Activated CD8-positive, alpha-beta memory T cell treated with anti-CD3 and anti-CD28 coated beads for 1 hour (primary cell): Measurements from ENCODE around the gene HERC2.
"Not testable (repeated sequence)": the region's sequence is repeated elsewhere in the genome, so short reads cannot be mapped to it uniquely, and the experiment has no call there.

ENCODE experiments used
- DNase-seq, 2 donors: peaks; one replicate each; pipeline ENCODE4 v3.0.0-alpha.2; 2020; ENCODE audit warnings: low read depth in 1 of 2; ENCODE audit errors: extremely low read depth in 1 of 2

HERC2 gene

DNA sequence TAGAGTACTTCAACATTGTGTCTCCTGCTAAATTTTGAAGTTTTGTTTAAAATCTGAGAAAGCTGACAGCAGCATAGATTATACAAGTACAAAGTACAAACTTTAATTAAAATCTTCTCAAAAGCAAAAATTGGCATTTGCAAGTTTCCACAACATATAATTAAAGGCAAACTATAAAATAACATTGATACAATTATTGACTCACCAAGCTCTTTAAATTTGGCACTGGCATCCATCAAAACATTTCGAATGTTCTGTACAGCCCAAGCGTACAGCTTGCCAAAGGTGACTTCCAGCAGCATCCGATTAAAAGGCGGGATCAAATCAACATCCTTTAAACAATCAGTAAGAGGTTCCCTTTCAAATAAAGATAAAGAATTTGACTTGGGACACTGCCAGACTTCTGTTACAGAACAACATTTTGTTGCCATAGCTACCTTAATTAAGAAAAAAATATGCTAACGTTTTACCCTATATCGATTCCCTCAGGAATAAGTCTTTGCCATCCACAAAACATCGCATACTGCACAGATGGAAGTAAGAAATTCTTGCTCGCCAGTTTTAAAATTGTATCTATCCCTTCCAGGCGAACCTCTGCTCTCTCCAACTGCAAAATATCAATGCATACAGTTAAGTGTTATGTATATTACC is 92.9 kb downstream of the HERC2 start:
- DNase-seq = not testable (repeated sequence)

DNA sequence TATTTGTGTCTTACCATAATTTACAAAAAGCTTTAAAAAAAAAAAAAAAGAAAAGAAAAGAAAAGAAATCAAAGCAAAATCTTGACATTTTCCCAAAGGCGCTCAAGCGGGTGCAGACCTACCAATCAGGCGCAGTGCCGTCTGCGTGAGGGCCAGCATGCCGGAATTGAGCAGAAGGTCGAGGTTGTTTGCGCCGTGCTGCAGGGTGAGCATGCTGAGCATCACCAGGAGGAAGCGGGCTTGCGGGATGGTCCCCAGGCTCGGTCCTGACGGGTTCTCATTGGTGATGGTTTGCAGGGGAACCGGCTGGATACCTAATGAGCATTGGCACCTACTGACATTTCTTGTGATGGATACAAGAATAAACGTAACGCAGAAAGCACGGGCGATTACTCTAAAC is 93.9 kb downstream of the HERC2 start:
- no peak for DNase-seq

DNA sequence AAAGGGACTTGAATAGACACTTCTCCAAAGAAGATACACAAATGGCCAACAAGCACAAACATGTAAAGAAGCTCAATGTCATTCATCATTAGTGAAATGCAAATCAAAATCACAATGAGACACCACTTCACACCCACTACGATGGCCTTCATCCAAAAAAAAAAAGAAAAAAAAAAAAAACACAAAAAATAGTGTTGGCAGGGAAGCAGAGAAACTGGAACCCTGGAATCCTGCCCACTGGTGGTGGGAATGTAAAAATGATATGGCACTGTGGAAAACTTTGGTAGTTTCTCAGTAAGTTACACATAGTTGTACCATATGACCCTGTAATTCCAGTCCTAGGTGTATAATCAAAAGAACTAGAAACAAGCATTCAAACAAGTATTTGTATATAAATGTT is 94.7 kb downstream of the HERC2 start:
- not testable (repeated sequence) for DNase-seq

DNA sequence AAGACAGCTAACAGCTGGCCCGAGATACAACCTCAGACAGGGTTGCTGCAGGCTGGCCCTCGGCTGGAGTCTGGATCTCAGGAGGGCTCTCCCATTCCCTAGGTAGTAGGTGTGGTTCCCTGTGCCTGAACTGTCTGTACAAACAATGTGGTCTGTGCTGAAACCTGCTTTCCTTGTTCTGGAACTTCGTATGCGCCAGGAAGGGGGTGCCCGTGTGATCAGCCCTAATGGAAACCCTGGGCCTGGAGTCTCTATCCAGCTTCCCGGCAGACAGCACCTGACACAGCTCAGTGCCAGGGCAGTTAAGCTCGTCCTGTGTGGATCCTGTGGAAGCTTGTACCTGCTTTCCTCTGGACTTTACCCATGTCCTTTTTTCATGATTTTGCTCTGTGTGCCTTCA is 99.4 kb downstream of the HERC2 start:
- DNase-seq = not testable (repeated sequence)

DNA sequence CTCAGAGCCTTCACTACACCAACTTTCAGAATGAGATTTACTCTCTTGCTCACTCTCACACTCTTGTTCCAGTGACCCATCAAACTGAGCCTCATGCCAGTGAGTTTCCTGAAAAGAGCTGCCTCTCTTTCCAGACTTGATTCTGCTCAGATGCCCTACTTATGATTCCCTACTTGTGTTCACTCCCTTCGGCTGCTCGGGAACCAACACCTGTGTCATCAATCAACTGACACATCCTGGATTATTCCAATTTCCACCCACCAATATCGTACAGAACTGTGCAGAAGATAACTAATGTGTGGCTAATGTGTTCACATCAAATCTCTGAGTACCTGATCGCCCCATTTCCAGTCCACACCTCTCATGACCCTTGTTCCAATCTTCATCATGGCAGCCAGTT is 100.3 kb downstream of the HERC2 start:
- not testable (repeated sequence) for DNase-seq

DNA sequence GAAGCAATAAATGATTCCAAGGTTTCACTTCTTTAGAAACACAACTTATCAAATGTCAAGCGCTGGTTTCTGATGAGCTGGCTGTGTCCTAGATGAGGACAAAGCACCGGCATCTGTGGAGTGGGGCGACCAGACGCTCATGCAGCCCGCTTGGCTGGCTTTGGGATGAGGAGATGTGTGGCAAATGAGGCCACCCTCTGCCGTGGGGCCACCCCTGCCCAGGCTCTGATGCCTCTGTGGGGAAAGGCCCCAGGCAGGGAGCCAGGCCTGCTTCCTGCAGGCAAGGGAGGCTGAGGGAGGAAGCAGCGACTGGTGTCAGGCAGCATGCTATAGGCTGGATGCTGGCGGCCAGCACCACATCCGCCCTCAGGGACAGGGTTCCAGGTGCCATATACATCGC is 102.9 kb downstream of the HERC2 start:
- no peak for DNase-seq

DNA sequence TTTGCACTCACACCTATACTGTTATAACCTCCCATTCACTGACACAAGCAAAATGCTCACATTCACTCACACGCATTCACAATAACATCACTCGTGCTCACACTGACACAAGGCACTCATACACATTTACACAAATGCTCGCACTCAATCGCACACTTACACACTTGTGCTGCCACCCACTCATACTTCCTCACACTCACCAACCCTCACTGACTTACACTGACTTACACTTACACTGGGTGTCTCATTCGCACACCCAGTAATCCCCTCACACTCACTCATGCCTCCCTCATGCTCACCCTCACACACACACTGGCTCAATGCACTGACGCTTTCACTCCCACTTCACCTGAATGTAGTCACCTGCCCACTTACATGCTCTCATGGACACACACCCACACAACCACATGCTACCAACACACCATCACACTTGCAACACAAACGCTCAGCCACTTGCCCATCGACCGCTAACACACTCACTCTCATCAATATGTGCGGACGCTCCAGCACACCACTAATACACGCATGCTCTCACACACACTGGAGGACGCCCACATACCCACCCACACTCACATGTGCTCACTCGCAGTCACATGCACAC is 104.9 kb downstream of the HERC2 start:
- DNase-seq = not testable (repeated sequence)

DNA sequence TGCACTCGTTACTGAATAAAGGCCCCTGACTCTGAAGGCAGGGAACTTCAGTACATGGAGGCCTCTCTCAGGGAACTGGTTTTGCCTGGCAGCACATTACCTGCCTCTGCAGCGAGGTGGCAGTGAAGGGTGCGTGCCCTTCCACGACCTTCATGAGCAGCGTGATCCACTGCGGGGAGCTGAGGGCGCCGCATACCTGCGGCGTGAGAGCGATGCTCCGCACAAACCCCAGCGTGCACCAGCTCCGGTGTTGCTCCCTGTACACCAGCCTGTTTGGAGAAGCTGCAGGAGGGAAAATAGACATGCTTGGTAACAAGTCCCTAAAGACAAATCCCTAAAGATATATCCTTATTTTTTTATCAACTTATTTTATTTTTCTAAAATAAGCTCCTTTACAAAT is 106.5 kb downstream of the HERC2 start:
- not testable (repeated sequence) for DNase-seq

DNA sequence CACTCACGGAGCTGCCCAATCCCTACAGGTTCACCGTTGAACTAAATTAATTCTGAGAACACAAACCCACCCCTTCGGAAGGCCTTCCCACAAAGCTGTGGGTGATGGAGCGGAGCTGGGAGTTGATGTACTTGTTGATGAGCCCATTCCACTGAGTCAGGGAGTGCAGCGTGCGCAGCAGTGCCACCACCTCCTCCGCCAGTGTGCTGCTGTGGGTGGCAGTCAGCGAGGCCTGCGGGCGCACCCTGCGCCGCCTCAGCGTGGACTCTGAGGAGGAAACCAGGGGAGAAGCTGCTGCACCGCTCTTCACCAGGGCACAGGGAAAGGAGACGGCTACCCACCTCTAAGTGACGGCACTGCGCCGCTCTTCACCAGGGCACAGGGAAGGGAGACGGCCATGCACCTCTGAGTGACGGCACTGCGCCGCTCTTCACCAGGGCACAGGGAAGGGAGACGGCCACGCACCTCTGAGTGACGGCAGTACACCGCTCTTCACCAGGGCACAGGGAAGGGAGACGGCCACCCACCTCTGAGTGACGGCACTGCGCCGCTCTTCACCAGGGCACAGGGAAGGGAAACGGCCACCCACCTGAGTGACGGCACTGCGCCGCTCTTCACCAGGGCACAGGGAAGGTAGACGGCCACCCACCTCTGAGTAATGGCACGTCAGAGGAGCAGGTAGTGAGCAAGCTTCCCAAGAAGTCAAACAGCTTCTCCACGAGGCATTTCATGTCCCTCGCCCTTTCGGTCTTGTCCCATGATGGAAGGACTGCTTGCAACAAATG is 107.8 kb downstream of the HERC2 start:
- not testable (repeated sequence) for DNase-seq

DNA sequence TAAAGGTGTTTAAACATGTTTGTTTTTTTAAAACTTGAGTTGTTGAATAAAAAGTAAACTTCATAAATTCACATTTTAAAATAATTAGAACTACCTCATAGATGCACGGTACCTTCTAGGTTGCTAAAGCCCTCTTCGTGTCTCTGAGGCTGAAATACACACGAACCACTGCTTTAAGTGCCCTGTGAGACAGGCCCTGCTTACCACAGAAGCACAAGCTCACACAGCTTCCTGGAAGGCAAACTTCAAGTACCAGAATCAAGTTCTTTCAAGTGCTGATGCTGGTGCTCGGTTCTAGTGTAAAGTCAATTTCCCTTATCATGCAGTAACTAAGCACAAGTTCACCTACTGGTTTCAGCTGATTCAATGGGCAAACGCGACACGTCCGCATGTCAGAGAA is 108.6 kb downstream of the HERC2 start:
- DNase-seq = not testable (repeated sequence)

DNA sequence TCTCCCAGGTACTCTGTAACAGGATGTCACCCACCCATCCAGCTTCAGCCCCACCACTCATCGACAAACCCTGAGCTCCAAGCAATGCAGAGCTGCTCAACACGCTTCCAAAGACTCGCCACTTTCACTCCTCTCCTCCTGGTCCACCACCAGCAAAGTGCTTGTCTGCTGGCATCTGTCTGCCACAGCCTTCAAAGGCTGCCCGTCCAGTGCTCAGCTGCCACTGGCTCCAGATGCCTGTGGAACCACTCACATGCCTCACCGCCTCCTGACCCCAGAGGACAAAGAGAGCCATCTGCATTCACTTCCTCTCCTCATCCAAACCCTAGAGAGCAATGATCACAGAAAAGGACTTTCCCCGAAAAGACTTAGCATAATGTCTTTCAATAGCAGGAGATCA is 113.4 kb downstream of the HERC2 start:
- no peak for DNase-seq

DNA sequence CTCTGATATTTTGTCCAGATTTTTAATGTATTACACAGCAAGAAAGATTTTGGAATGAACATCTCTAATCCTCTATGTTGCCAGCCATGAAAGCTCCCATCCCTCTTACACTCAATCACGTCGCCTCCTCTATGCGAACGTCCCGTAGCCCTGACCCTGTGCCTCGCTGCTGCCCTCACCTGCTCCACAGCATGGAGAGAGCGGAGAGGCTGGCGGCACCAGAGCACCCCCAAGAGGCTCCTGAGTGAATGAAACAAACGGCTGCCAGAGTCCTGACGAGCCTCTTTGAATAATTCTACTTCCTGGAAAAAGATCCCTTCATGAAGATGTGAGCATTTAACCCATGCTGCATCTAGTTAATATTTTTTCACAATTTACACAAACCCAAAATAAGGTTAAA is 116.3 kb downstream of the HERC2 start:
- DNase-seq = not testable (repeated sequence)

DNA sequence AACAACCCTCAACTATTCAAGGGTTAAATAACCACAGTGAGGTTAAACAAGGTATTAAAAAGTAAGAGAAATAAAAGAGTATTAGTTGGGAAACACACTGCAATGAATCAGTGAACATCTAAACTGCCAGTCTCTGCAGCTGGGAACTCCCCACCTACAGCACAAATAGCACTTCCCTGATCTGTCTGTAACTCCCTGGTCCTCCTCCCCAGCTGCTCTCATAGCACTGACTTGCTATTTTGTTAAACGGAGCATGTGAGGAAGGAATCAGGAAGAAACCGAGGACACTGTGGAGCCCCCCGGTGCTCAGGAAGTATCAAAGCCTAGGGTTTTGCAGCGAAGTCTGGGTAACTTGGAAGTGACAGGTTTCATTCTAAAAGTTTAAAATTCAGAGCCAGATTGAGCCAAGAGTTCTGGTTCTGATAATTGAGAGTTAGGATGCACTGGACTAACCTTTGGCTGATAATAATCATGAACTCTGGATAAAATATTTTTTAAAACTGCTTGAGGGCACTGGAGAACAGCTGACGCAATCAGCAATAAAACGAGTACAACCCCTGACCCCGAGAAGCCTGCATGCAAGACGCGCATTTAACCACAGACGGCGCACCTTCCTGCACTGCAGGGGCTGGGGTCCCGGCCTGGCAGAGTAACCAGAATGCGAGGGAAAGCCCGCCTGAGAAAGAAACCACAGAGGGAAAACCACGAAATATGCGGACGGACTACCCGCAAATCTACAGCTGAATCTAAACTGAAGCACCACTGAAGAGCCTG is 118.7 kb downstream of the HERC2 start:
- DNase-seq = not testable (repeated sequence)

DNA sequence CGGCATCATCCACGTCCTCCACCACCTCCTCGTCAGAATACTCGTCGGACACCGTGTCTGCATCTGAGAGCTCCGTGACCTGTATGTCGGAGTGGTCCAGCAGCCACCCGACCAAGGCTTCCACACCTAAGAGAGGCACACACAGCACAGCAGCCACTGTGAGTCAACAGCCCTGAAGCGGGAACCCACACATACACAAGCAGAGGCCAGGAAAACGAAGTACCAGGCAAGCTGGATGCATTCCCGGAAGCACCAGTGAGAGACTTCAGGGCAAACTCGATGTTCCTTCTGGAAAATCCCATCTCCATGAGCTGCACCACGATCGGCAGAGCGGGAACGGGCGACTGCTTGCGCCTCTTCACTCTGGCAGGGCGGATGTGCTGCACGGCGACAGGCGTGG is 119.9 kb downstream of the HERC2 start:
- not testable (repeated sequence) for DNase-seq

DNA sequence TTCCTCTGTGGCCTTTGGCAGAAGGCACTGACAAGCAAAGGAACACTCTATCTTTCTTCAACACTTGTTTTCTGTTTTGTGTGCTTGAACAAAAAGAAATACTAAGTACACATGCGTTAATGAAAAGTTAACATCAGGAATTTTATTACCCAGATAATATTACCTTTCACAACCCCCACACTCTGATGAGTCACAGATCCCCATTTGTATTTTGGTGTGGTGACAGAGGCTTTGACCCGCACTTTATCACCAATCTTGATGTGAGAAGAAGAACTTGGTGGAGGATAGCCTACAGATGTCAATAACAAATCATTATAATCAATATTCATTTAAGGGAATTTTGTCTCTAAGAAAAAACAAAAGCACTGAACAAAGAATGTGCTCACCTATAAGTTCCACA is 123.8 kb downstream of the HERC2 start:
- not testable (repeated sequence) for DNase-seq

DNA sequence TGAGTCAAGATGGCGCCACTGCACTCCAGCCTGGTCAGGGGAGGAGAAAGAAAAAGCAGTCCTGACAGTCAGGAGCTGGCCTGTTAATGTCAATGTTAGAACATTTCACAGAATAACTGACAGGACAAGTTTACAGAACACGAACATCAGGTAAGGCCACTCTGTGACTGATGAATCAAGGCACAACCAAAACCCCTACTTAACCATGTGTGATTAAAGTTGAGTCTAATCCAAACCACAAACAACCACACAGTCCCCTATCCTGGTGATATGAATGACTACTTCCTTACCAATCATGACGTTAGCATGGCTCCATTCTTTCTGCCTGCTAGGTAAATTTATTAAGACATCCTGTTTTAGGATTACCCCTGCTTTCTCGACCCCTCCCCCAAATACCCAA is 124.3 kb downstream of the HERC2 start:
- DNase-seq = not testable (repeated sequence)

DNA sequence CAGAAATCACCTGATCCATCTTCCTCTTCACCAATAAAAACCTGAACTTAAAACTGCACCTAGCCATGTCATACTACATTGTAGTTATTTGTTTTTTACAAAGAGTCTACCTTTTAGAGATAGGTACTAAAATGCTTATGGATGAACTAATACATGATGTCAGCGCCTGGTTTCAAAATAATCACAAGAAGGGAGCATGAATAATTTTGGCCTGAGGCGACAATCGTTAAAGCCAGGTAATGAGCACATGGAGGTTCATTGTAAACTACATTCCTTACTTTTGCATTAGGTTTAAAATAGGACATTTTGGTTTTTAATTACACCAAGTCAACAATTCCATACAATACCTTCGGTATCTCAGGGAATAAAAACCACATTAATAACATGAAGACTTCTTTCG is 125.4 kb downstream of the HERC2 start:
- not testable (repeated sequence) for DNase-seq

DNA sequence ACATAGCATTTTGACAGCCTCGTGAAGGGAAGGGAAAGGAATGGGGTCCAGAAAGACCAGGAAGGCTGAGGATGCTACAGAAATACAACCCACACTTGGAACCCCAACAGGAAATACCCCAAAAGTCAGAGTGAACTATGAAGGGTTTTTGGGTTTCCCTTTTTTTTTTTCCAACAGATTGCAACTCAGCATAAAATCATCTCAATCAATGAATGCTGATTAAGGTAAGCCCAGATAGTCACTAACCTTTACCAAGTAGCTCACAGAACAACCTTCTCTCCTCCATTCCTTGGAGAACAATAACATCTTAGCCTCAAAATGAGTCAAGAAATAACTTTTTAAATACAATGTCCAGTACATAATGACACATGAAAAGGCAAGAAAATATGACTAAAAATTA is 129.2 kb downstream of the HERC2 start:
- DNase-seq = no peak

DNA sequence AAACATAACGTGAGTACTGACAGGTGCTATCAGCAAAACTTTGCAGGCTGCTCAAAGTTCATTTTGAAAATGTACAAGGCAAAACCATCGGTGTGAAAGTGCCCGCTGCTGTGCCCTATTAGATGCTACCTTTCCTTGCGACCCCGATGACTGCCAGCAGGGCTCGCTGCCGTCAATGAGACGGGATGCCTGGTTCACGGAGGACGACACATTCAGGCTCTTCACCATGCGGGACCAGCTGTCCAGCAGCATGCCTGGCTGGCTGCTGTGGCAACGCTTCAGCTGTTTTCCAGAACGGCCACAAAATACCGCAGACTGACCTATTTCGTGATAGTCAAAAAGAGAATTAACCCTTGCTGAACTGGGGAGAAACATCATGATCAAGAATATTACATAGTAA is 130.1 kb downstream of the HERC2 start:
- no peak for DNase-seq

DNA sequence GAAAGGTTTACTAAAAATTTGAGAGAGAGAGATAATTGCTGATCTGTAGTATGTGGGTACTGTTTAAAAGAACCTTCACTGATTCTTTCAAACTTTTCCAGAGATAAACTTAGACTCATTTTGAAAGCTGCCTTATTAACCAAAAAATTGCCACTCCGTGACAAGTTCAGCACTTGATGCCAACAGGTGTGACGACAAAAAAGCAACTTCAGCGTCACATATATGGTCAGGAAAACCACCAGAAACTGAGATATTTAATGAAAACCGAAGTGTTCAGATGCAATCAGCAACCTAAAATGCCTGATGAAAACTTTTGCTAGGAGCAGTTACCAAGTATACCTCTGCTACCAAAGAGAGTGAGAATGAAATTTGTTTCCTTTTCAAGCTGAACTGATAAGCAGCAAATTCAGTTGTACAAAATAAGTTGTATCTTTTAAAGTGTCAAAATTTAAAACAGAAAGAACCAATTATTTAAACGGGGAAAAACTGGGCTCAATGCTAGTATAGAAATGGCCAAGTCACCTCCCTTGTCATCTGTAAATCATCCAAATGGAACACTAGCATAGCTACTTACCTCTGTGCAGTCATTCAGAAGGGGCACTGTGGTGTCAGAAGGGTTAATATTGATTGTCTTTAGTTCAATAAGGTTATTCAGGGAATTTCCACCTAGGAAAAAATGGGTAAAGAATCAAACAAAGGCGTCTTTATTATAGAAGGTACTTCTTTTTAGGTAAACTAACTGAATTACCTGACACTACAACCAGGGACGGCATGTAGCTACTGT is 131.4 kb downstream of the HERC2 start:
- DNase-seq = no peak
